K562 (cell line): ENCODE results near the gene CBX8. TPM values are rescaled to one million over a fixed set of nuclear protein-coding genes. Genes with fewer than 3 reads are reported as not detected.

Experiments used
- ATAC-seq: fragments of 200-7000 bp; cut with Tn5 transposase; 3 replicates; pipeline ENCODE4 v1.9.1; 2020; ENCODE audit warnings: moderate library complexity
- BruUV-seq: library from RNA; stranded (reverse); fragments of 400-500 nt; replicated peaks from 2 replicates; lab custom pipeline; 2021; lab: Mats Ljungman, UMichigan
- CTCF ChIA-PET: fragments of 300-600 bp; formaldehyde crosslinking; extraction: SDS; loops from one replicate; lab custom pipeline; 2021; ENCODE audit warnings: low intra/inter-chr PET ratio; lab: Yijun Ruan, JAX
- POLR2A ChIA-PET: fragments of 300-600, 350-650 bp; sonication (Branson Sonifier 250); formaldehyde crosslinking; extraction: SDS; loops from one replicate; lab custom pipeline; 2021; ENCODE audit warnings: antibody characterized with exemption, inconsistent platforms; lab: Yijun Ruan, JAX
- DNase-seq, 4 experiments: peaks; one replicate each; pipeline versions ENCODE4 v3.0.0 to v3.0.0-alpha.2; 2011 to 2018; ENCODE audit warnings: low spot score in 3 of 4, mixed read lengths in 3 of 4; ENCODE audit errors: extremely low read depth in 1 of 4
- FAIRE-seq: peaks from 2 replicates; lab custom pipeline; 2011; peaks lifted over from hg19 to GRCh38; lab: Jason Lieb, UNC
- H2AFZ ChIP-seq: 2 replicates; pipeline ENCODE4 v1.6.0; 2011; ENCODE audit warnings: low read depth, low read length, control low read depth, inconsistent platforms
- H3K27ac ChIP-seq: fragments of 200-600 bp; 3 replicates; pipeline ENCODE4 v1.8.0; 2011; ENCODE audit warnings: low read depth, mild to moderate bottlenecking, control low read depth, inconsistent platforms, low read length, moderate library complexity, mixed read lengths; ENCODE audit errors: extremely low read depth
- H3K27me3 ChIP-seq, 2 experiments: fragments of 300-600 bp in 1 of 2; 2 replicates in 1 of 2; 3 replicates in 1 of 2; pipeline versions ENCODE4 v1.6.0 to v1.8.0; 2011; ENCODE audit warnings: inconsistent platforms in 2 of 2, low read length in 2 of 2, mild to moderate bottlenecking in 1 of 2, mixed read lengths in 1 of 2, moderate library complexity in 1 of 2; ENCODE audit not compliant: control insufficient read depth in 2 of 2, insufficient read depth in 2 of 2
- H3K36me3 ChIP-seq: fragments of 300-600 bp; 3 replicates; pipeline ENCODE4 v1.8.0; 2011; ENCODE audit warnings: mild to moderate bottlenecking, low read length, inconsistent platforms; ENCODE audit not compliant: control insufficient read depth, insufficient read depth
- H3K4me1 ChIP-seq, 2 experiments: fragments of 200-600 bp in 1 of 2; replicated peaks in 1 of 2; 2 replicates in 1 of 2; 3 replicates in 1 of 2; pipeline versions ENCODE4 v1.5.1 to v1.8.0; 2011; ENCODE audit warnings: inconsistent platforms in 2 of 2, low read length in 2 of 2, mild to moderate bottlenecking in 1 of 2, mixed read lengths in 1 of 2, moderate library complexity in 1 of 2; ENCODE audit not compliant: control insufficient read depth in 2 of 2, insufficient read depth in 2 of 2
- H3K4me2 ChIP-seq: 2 replicates; pipeline ENCODE4 v1.6.1; 2011; ENCODE audit warnings: low read length, control low read depth, inconsistent platforms, mixed read lengths; ENCODE audit not compliant: insufficient read depth
- H3K4me3 ChIP-seq: fragments of 200-600 bp; sonication (generic), shearing (Covaris generic); 2 replicates; pipeline ENCODE4 v1.5.1; 2016; ENCODE audit warnings: control low read depth, inconsistent platforms
- H3K79me2 ChIP-seq: fragments of 200-600 bp; 3 replicates; pipeline ENCODE4 v1.8.0; 2011; ENCODE audit warnings: low read length, inconsistent platforms; ENCODE audit not compliant: control insufficient read depth, insufficient read depth
- H3K9ac ChIP-seq, 2 experiments: 2 replicates each; pipeline versions ENCODE4 v1.6.0 to v1.6.1; 2011; ENCODE audit warnings: low read depth in 2 of 2, low read length in 2 of 2, control low read depth in 1 of 2, inconsistent platforms in 1 of 2, mild to moderate bottlenecking in 1 of 2, mixed read lengths in 1 of 2; ENCODE audit not compliant: insufficient read depth in 1 of 2
- H3K9me1 ChIP-seq: one replicate; pipeline ENCODE4 v1.6.0; 2011; ENCODE audit warnings: inconsistent platforms, mild to moderate bottlenecking, low read length, moderate library complexity; ENCODE audit not compliant: control insufficient read depth, insufficient read depth
- H3K9me3 ChIP-seq: replicated peaks from 2 replicates; pipeline ENCODE4 v1.5.1; 2011; ENCODE audit warnings: low read depth, low read length, inconsistent platforms; ENCODE audit not compliant: control insufficient read depth, insufficient read depth
- H4K20me1 ChIP-seq: replicated peaks from 2 replicates; pipeline ENCODE4 v1.6.1; 2011; ENCODE audit warnings: low read length, inconsistent platforms, mixed read lengths; ENCODE audit not compliant: control insufficient read depth, insufficient read depth
- CBFB ChIP-seq: sonication (generic); formaldehyde crosslinking; IDR thresholded peaks from 2 replicates; pipeline ENCODE4 v1.4.0; 2020; ENCODE audit warnings: mild to moderate bottlenecking, missing genetic modification reagents
- CREB1 ChIP-seq, 2 experiments: sonication (generic) in 1 of 2; formaldehyde crosslinking in 1 of 2; IDR thresholded peaks; 2 replicates each; pipeline versions ENCODE4 v1.6.1 to v1.8.0; 2012 to 2022; ENCODE audit warnings: inconsistent platforms in 1 of 2, mild to moderate bottlenecking in 1 of 2, missing genetic modification reagents in 1 of 2, moderate library complexity in 1 of 2
- GABPA ChIP-seq: fragments of 200-800 bp; sonication (Bioruptor generic); conservative IDR thresholded peaks from 2 replicates; pipeline ENCODE4 v1.6.1; 2016; ENCODE audit warnings: low read depth, missing genetic modification characterization, missing compliant biosample characterization
- KDM2B ChIP-seq: fragments of 250-450 bp; sonication (Bioruptor Pico); IDR thresholded peaks from 2 replicates; pipeline ENCODE4 v1.8.0; 2021; ENCODE audit warnings: mild to moderate bottlenecking, moderate library complexity
- NFRKB ChIP-seq: fragments of 450-650 bp; IDR thresholded peaks from 2 replicates; pipeline ENCODE4 v1.6.1; 2016; ENCODE audit warnings: low read depth
- NR4A1 ChIP-seq, 2 experiments: fragments of 250-450 bp in 1 of 2; fragments of 450-650 bp in 1 of 2; sonication (Bioruptor Pico) in 1 of 2; IDR thresholded peaks; 2 replicates each; pipeline versions ENCODE4 v1.4.0 to v1.6.1; 2016 to 2020; ENCODE audit warnings: mild to moderate bottlenecking in 2 of 2, missing compliant biosample characterization in 1 of 2, missing genetic modification characterization in 1 of 2, moderate library complexity in 1 of 2
- PCBP2 ChIP-seq: fragments of 200-400 bp; formaldehyde crosslinking; IDR thresholded peaks from 2 replicates; pipeline ENCODE4 v1.6.1; 2018; ENCODE audit warnings: low read length, low read depth, mild to moderate bottlenecking, moderate library complexity; ENCODE audit not compliant: poor library complexity, severe bottlenecking
- SMAD1 ChIP-seq: fragments of 150-350 bp; IDR thresholded peaks from 2 replicates; pipeline ENCODE4 v1.6.1; 2014; ENCODE audit warnings: low read length, low read depth; ENCODE audit not compliant: partially characterized antibody
- ZBTB7A ChIP-seq: IDR thresholded peaks from 2 replicates; pipeline ENCODE4 v1.6.1; 2011; ENCODE audit warnings: low read depth, mild to moderate bottlenecking, low read length, moderate library complexity, borderline replicate concordance; ENCODE audit not compliant: control insufficient read depth
- ZNF384 ChIP-seq: IDR thresholded peaks from 2 replicates; pipeline ENCODE4 v1.6.1; 2012; ENCODE audit warnings: low read depth, low read length, improper control_type of control experiment
- WGBS: fragments of 100-300 bp; shearing (Covaris generic); methylation state at CpG from one replicate; pipeline ENCODE4 v1.1.6; 2016; ENCODE audit warnings: low coverage, mixed read lengths; ENCODE audit not compliant: insufficient coverage; ENCODE audit errors: missing lambda C conversion rate; 5-methylcytosine and 5-hydroxymethylcytosine counted together
- in situ Hi-C: fragments of 300-500 bp; cut with MboI; formaldehyde crosslinking; loops from 4 replicates; pipeline ENCODE4 v1.15.0; 2018; ENCODE audit warnings: inconsistent platforms, mixed read lengths
- intact Hi-C: fragments of 100-400 bp; cut with micrococcal nuclease; formaldehyde crosslinking; loops from 2 replicates; pipeline ENCODE4 v1.14.2; 2022
- polyA plus RNA-seq, 8 experiments: library from polyadenylated mRNA; depleted of rRNA in 4 of 8; stranded (reverse) in 5 of 8; unstranded in 3 of 8; fragments of >200 nt; fragmentation: Nextera tagmentation in 2 of 8; fragmentation: Illumina TruSeq in 1 of 8; extraction: Ambion mirVana in 2 of 8; extraction: Trizol in 1 of 8; gene quantifications; 2 replicates each; pipeline versions ENCODE4 v1.2.1 to v1.2.3, GENCODE V29; 2011 to 2014; ENCODE audit warnings: inconsistent platforms in 1 of 8, missing spikeins in 1 of 8
- total RNA-seq, 7 experiments: library from RNA; depleted of rRNA in 6 of 7; stranded (reverse); fragments of >200 nt in 6 of 7; fragmentation: Illumina TruSeq in 2 of 7; extraction: Trizol in 2 of 7; gene quantifications; 2 replicates each; pipeline versions ENCODE4 v1.2.1 to v1.2.3, GENCODE V29; 2011 to 2021; ENCODE audit warnings: low replicate concordance in 1 of 7
- TF ChIP-seq, protein P1 (sequence below): fragments of 200-800 bp; sonication (Bioruptor generic); IDR thresholded peaks from 2 replicates; pipeline ENCODE4 v1.6.1; 2017; ENCODE audit warnings: missing genetic modification characterization, missing compliant biosample characterization
- TF ChIP-seq, protein P2 (sequence below): IDR thresholded peaks from 3 replicates; pipeline ENCODE4 v1.6.1; 2011; ENCODE audit warnings: borderline replicate concordance, mild to moderate bottlenecking, moderate library complexity; ENCODE audit not compliant: insufficient read length; ENCODE audit errors: extremely low read depth

Gene CBX8
- total and polyA plus RNA-seq, 9 of the 15 experiments (the other 6 are each of a cell fraction or from before 2014, with no cell fraction given), result 0.08 to 11.9 (median 2.6) TPM

DNA sequence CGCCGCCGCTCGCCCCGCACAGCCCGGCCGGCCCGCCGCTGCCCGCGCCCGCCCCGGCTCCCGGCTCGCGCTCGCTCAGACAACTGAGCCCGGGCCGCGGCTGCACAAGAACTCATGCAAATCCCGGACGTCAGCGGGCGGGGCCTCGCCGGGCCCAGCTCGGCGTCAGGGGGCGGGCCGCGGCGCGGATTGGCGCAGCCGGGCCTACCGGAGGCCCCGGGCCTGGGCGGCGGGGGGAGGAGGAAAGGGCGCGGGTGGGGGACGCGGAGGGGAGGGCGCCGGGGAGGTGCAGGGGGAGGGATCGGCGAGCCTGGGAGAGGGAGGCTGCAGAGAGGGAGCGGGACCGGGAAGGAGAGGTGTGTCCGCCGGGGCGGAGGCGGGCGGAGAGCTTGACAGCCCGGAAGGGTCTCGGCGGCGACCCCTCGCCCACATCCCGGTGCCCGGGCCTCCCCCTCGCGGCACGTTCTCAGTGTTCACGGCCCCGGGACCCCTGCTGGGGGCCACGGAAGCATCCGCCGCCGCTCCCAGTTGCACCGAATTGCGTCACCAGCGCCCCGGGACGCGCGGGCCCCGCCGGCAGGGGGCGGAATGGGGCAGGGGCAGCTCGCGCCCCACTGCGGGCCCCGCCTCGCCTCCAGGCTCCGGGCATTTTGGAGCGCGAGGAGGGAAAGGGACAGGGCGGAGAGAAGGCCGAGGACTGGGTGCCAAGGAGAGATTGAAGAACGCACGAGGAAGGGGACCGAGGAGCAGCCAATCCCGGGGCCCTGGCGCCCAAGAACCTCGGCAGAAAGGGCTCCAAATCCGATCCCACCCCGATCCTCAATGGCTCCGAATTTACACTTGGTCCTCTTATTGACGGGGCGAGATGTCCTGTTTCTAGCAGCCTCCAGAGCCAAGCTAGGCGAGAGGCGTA lies 42.7 kb upstream of the CBX8 start, which contains the start of gene CBX4 (continued):
- TF ChIP-seq PCBP2, result peak; percentile 40
- TF ChIP-seq GABPA (tag), result peak; percentile 64
- peak; percentile 73 for TF ChIP-seq CREB1 (IDR thresholded peaks at IDR 0.05)
- peak; percentile 91 for TF ChIP-seq CREB1 (CRISPR knock-in tag; IDR thresholded peaks at IDR 0.05)
- no peak for TF ChIP-seq CBFB (CRISPR knock-in tag)

DNA sequence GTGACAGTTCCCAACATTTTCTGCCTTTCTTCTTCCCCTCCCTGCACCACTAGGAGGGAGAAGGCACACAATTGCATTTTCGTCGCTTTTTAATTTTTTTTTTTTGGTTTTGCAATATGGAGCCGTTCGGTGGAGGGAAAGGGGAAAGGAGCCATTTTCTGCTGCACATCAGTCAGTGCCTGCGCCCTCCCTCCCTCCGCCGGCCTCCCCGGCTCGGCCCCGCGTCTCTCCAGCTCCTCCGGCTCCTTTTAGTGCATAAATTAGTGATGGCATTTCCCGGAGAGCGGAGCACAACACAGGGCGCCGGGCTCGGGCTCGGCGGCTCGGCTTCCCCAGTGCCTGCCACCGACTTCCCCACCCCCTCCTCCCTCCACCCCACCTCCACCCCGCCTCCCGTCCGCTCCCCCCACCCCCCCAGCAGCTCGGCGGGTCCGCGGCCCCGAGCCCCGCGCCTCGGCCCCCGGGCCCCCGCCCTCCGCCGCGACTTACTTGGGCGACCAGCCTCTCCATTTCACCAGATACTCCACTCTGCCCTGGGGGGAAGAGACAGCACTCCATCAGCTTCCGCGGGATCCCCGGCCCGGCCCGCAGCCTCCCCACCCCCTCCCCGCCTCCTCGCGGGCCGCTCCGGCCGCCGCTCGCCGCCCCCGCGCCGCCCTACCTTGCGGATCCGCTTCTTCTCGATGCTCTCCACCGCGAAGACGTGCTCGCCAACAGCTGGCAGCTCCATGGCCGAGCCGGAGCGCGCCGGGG lies 41.8 kb upstream of the CBX8 start:
- H2AFZ ChIP-seq, result no peak overlapping the region
- peak overlapping the region; percentile 74 for H3K4me3 ChIP-seq
- peak; percentile 63 to 71 (median 70) for DNase-seq
- H3K27ac ChIP-seq, result peak overlapping the region; percentile 71
- peaks cover 48% of the 10 kb centered on the region for H3K79me2 ChIP-seq
- H3K4me1 ChIP-seq, result peaks cover 34 to 85% of the 10 kb centered on the region in 2 experiments
- peaks cover 4% of the 10 kb centered on the region for H3K9me1 ChIP-seq
- ChIA-PET CTCF (interaction anchor here (0.7 to 2.3 kb wide), 3 partner anchors 77 to 93 kb away, joined by 3 to 14 read pairs (median 4); no protein-coding TSS in a partner anchor), POLR2A (interaction anchor here (0.6 to 17.8 kb wide), 23 partner anchors 8 to 745 kb away, joined by 3 to 386 read pairs (median 3); partner anchors contain the start of gene CBX8)
- peaks cover 37% of the 10 kb centered on the region; the same call in 1 of the 3 replicates for H3K36me3 ChIP-seq
- peak overlapping the region; percentile 88 for H3K4me2 ChIP-seq
- intact Hi-C loops, result loop anchor here (2.0 to 10.0 kb wide), 3 partner anchors 41 to 94 kb away; partner anchors contain the start of gene CBX8
- BruUV-seq, result TSS peak; percentile 61
- H3K27me3 ChIP-seq, result no peaks in the 10 kb centered on the region
- peak overlapping the region; percentile 68 to 95 for H3K9ac ChIP-seq
- H4K20me1 ChIP-seq, result peaks cover 21% of the 10 kb centered on the region
- in situ Hi-C loops, result loop anchor here (5.0 kb wide), 1 partner anchor 36 kb away; no protein-coding TSS in a partner anchor
- no peak for ATAC-seq
- no peaks in the 10 kb centered on the region for H3K9me3 ChIP-seq
- no peak for FAIRE-seq
- under 1% methylated on average over 25 of the region's 67 CpGs for WGBS
- TF ChIP-seq, protein P1, sequence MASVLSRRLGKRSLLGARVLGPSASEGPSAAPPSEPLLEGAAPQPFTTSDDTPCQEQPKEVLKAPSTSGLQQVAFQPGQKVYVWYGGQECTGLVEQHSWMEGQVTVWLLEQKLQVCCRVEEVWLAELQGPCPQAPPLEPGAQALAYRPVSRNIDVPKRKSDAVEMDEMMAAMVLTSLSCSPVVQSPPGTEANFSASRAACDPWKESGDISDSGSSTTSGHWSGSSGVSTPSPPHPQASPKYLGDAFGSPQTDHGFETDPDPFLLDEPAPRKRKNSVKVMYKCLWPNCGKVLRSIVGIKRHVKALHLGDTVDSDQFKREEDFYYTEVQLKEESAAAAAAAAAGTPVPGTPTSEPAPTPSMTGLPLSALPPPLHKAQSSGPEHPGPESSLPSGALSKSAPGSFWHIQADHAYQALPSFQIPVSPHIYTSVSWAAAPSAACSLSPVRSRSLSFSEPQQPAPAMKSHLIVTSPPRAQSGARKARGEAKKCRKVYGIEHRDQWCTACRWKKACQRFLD (CRISPR knock-in tag), result no peak
- TF ChIP-seq NR4A1 (CRISPR knock-in tag; IDR thresholded peaks at IDR 0.05) (no peak), NR4A1 (tag; IDR thresholded peaks at IDR 0.05) (no peak), ZNF384 (peak; percentile 29; the same call in 1 of the 2 replicates), NFRKB (peak; percentile 78), KDM2B (CRISPR knock-in tag) (no peak), ZBTB7A (peak; percentile 61; the same call in 1 of the 2 replicates), SMAD1 (no peak)
- TF ChIP-seq, protein P2, sequence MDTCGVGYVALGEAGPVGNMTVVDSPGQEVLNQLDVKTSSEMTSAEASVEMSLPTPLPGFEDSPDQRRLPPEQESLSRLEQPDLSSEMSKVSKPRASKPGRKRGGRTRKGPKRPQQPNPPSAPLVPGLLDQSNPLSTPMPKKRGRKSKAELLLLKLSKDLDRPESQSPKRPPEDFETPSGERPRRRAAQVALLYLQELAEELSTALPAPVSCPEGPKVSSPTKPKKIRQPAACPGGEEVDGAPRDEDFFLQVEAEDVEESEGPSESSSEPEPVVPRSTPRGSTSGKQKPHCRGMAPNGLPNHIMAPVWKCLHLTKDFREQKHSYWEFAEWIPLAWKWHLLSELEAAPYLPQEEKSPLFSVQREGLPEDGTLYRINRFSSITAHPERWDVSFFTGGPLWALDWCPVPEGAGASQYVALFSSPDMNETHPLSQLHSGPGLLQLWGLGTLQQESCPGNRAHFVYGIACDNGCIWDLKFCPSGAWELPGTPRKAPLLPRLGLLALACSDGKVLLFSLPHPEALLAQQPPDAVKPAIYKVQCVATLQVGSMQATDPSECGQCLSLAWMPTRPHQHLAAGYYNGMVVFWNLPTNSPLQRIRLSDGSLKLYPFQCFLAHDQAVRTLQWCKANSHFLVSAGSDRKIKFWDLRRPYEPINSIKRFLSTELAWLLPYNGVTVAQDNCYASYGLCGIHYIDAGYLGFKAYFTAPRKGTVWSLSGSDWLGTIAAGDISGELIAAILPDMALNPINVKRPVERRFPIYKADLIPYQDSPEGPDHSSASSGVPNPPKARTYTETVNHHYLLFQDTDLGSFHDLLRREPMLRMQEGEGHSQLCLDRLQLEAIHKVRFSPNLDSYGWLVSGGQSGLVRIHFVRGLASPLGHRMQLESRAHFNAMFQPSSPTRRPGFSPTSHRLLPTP, result no peak
